Peyer's patch (tissue), 4 donors: ENCODE measurements around the gene NR6A1.

Experiments
- CTCF ChIP-seq, 6 experiments: fragments of 450-650 bp in 4 of 6; fragments of 200-600 bp in 2 of 6; sonication (generic) in 1 of 6; IDR thresholded peaks; one replicate each; pipeline ENCODE4 v1.5.1; 2017 to 2019; ENCODE audit warnings: antibody characterized with exemption in 6 of 6, mild to moderate bottlenecking in 3 of 6, moderate library complexity in 1 of 6
- POLR2A ChIP-seq, 2 donors: fragments of 450-650 bp; IDR thresholded peaks; one replicate each; pipeline ENCODE4 v1.5.1; 2017; ENCODE audit warnings: antibody characterized with exemption in 2 of 2, mild to moderate bottlenecking in 2 of 2, moderate library complexity in 2 of 2

DNA sequence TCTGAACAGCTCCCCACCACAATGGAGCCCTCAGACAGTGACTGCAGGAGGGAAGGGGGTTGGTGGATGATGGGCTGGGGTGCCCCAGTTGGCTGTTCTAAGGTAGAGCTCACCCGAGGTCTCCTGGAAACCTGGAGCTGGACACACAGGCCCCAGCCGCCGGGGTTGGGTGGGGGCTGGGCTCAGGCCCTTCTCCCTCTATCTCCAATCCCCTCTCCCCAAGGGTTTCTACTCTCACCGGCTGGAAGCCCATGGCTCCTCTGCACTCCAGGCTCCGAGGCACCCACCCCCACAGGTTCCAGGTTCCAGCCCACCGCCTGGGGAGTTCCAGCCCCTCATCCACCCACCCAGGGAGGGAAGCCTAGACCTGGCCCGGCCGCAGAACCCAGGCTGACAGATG, 264.7 kb downstream of the NR6A1 start:
- no peak for TF ChIP-seq CTCF (IDR thresholded peaks at IDR 0.05)
- no peak for TF ChIP-seq POLR2A (IDR thresholded peaks at IDR 0.05)
